ENCODE data around the gene COX6A1. TPM values are rescaled to one million over a fixed set of nuclear protein-coding genes. Genes with fewer than 3 reads are reported as not detected.

Gene COX6A1
- polyA plus RNA-seq, 1 donor from 2014 or later, result 2,017 TPM

- peaks cover 25% of the 10 kb centered on the region for H3K79me2 ChIP-seq (replicated peaks; ENCODE audit: insufficient read depth, low read length)
- no peak for TF ChIP-seq EP300 (conservative IDR thresholded peaks at IDR 0.05; ENCODE audit: poor library complexity, severe bottlenecking)
- TF ChIP-seq CTCF (IDR thresholded peaks at IDR 0.05; ENCODE audit: poor library complexity, severe bottlenecking), result no peak
- TF ChIP-seq MXI1 (conservative IDR thresholded peaks at IDR 0.05; ENCODE audit: poor library complexity, severe bottlenecking), result no peak
- no peak for TF ChIP-seq EZH2 (IDR thresholded peaks at IDR 0.05; ENCODE audit: borderline replicate concordance, insufficient read depth, low read length, poor library complexity, severe bottlenecking)
- TF ChIP-seq SMC3 (conservative IDR thresholded peaks at IDR 0.05; ENCODE audit: poor library complexity), result no peak
Observed at GRCh38 chr12:120472521-120472920, 34.6 kb downstream of the COX6A1 start.

GRCh38 chr12:120473807-120474615 is 36.1 kb downstream of the COX6A1 start:
- H3K4me3 ChIP-seq (ENCODE audit: low read length), result no peak overlapping the region
- no peaks in the 10 kb centered on the region for H3K9me3 ChIP-seq (ENCODE audit: low read length)
- no peaks in the 10 kb centered on the region for H3K9me2 ChIP-seq (ENCODE audit: insufficient read depth, low read length)
- no peaks in the 10 kb centered on the region for H4K20me1 ChIP-seq (ENCODE audit: insufficient read depth)
- H3K27me3 ChIP-seq (ENCODE audit: insufficient read depth, low read depth, low read length), result no peaks in the 10 kb centered on the region
- H2AFZ ChIP-seq (ENCODE audit: low read depth, low read length), result no peak overlapping the region
- peaks cover 14% of the 10 kb centered on the region for H3K79me2 ChIP-seq (replicated peaks; ENCODE audit: insufficient read depth, low read length)
- H3K9ac ChIP-seq (ENCODE audit: low read length), result no peak overlapping the region
- H3K4me2 ChIP-seq (ENCODE audit: low read length), result no peak overlapping the region
- no peaks in the 10 kb centered on the region for H3F3A ChIP-seq (ENCODE audit: insufficient read depth, low read length, poor library complexity, severe bottlenecking)
- no peak overlapping the region for H3K27ac ChIP-seq (ENCODE audit: low read length)
- TF ChIP-seq CTCF (IDR thresholded peaks at IDR 0.05; ENCODE audit: poor library complexity, severe bottlenecking), result no peak
- no peaks in the 10 kb centered on the region for H3K36me3 ChIP-seq (ENCODE audit: insufficient read depth, low read length)

More at GRCh38 chr12:120472521-120472920, 34.6 kb downstream of the COX6A1 start:
- peaks cover 7% of the 10 kb centered on the region for H3F3A ChIP-seq (ENCODE audit: insufficient read depth, low read length, poor library complexity, severe bottlenecking)
- no peaks in the 10 kb centered on the region for H3K36me3 ChIP-seq (ENCODE audit: insufficient read depth, low read length)
- no peaks in the 10 kb centered on the region for H3K9me3 ChIP-seq (ENCODE audit: low read length)
- H3K9me2 ChIP-seq (ENCODE audit: insufficient read depth, low read length), result no peaks in the 10 kb centered on the region
- peaks cover 3% of the 10 kb centered on the region for H4K20me1 ChIP-seq (ENCODE audit: insufficient read depth)
- H3K9ac ChIP-seq (ENCODE audit: low read length), result no peak overlapping the region
- H3K27ac ChIP-seq (ENCODE audit: low read length), result no peak overlapping the region
- H3K27me3 ChIP-seq (ENCODE audit: insufficient read depth, low read depth, low read length), result no peaks in the 10 kb centered on the region
- peak overlapping the region; percentile 4 for H3K4me3 ChIP-seq (ENCODE audit: low read length)
- H3K4me2 ChIP-seq (ENCODE audit: low read length), result no peak overlapping the region
- no peak overlapping the region for H2AFZ ChIP-seq (ENCODE audit: low read depth, low read length)

- Histone ChIP-seq H3K4me3 (ENCODE audit: low read length) (no peak overlapping the region), H3K9me3 (ENCODE audit: low read length) (no peaks in the 10 kb centered on the region), H3K9ac (ENCODE audit: low read length) (no peak overlapping the region), H3K4me2 (ENCODE audit: low read length) (no peak overlapping the region), H3K79me2 (replicated peaks; ENCODE audit: insufficient read depth, low read length) (peaks cover 14% of the 10 kb centered on the region), H3K27ac (ENCODE audit: low read length) (no peak overlapping the region), H3K27me3 (ENCODE audit: insufficient read depth, low read depth, low read length) (no peaks in the 10 kb centered on the region), H4K20me1 (ENCODE audit: insufficient read depth) (no peaks in the 10 kb centered on the region), H3K9me2 (ENCODE audit: insufficient read depth, low read length) (no peaks in the 10 kb centered on the region), H3K36me3 (ENCODE audit: insufficient read depth, low read length) (no peaks in the 10 kb centered on the region), H3F3A (ENCODE audit: insufficient read depth, low read length, poor library complexity, severe bottlenecking) (no peaks in the 10 kb centered on the region), H2AFZ (ENCODE audit: low read depth, low read length) (no peak overlapping the region)
- TF ChIP-seq EP300 (conservative IDR thresholded peaks at IDR 0.05; ENCODE audit: poor library complexity, severe bottlenecking) (no peak), REST (IDR thresholded peaks at IDR 0.05; ENCODE audit: borderline replicate concordance) (no peak), MXI1 (conservative IDR thresholded peaks at IDR 0.05; ENCODE audit: poor library complexity, severe bottlenecking) (no peak), POLR2AphosphoS5 (IDR thresholded peaks at IDR 0.05) (no peak), TAF1 (IDR thresholded peaks at IDR 0.05; ENCODE audit: low read depth) (no peak), CTCF (IDR thresholded peaks at IDR 0.05; ENCODE audit: poor library complexity, severe bottlenecking) (no peak), SMC3 (conservative IDR thresholded peaks at IDR 0.05; ENCODE audit: poor library complexity) (no peak), EZH2 (IDR thresholded peaks at IDR 0.05; ENCODE audit: borderline replicate concordance, insufficient read depth, low read length, poor library complexity, severe bottlenecking) (no peak), RAD21 (conservative IDR thresholded peaks at IDR 0.05) (no peak)
Observed at GRCh38 chr12:120474616-120474960, 36.7 kb downstream of the COX6A1 start.

Measured in neural cell (in vitro differentiated cells).